ENCODE measurements around the gene PIK3CB. TPM values are rescaled to one million over a fixed set of nuclear protein-coding genes. Genes with fewer than 3 reads are reported as not detected.
"Not testable (repeated sequence)": the region's sequence is repeated elsewhere in the genome, so short reads cannot be mapped to it uniquely, and the experiment has no call there.

Gene PIK3CB
- total RNA-seq, 1 experiment from 2014 or later, result 29.7 TPM

DNA sequence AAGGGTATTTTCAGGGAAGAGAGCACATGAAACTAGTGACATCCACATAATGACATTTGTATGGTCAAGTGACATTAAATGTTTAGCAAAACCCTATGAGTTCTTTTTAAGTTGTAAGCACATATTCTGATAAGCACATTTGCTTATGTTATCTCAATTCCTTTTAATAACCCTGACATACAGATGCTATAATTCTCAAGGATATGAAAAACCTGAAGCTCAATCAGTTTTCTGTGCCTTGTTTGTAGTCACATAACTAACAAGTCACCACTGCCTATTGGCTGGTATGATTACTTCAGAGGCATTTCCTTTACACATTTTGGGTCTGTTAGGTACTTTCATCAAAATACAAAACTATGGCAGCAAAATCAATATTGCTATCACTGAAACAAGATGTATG lies 152.1 kb downstream of the PIK3CB start:
- peaks cover 15% of the 10 kb centered on the region for H3K4me1 Mint-ChIP-seq (ENCODE audit: low read depth, unreplicated experiment)
- no peaks in the 10 kb centered on the region for H3K9me3 ChIP-seq
- H3K4me3 Mint-ChIP-seq (ENCODE audit: unreplicated experiment), result no peak overlapping the region
- BruUV-seq (replicated peaks), result no TSS peak
- H3K27ac Mint-ChIP-seq (ENCODE audit: unreplicated experiment), result no peak overlapping the region
- intact Hi-C loops (cut with micrococcal nuclease; ENCODE audit: unreplicated experiment), result no loop called here
- peaks cover 32% of the 10 kb centered on the region for H3K36me3 Mint-ChIP-seq (ENCODE audit: insufficient read depth, unreplicated experiment)
- H3K27me3 Mint-ChIP-seq (ENCODE audit: insufficient read depth, unreplicated experiment), result no peaks in the 10 kb centered on the region
- CTCF ChIA-PET, result no interaction called here
- no peaks in the 10 kb centered on the region for H3K27me3 ChIP-seq (replicated peaks; ENCODE audit: control insufficient read depth, insufficient read depth, low read length)
- H3K4me1 ChIP-seq, result peaks cover 16% of the 10 kb centered on the region
- TF ChIP-seq, protein P1, sequence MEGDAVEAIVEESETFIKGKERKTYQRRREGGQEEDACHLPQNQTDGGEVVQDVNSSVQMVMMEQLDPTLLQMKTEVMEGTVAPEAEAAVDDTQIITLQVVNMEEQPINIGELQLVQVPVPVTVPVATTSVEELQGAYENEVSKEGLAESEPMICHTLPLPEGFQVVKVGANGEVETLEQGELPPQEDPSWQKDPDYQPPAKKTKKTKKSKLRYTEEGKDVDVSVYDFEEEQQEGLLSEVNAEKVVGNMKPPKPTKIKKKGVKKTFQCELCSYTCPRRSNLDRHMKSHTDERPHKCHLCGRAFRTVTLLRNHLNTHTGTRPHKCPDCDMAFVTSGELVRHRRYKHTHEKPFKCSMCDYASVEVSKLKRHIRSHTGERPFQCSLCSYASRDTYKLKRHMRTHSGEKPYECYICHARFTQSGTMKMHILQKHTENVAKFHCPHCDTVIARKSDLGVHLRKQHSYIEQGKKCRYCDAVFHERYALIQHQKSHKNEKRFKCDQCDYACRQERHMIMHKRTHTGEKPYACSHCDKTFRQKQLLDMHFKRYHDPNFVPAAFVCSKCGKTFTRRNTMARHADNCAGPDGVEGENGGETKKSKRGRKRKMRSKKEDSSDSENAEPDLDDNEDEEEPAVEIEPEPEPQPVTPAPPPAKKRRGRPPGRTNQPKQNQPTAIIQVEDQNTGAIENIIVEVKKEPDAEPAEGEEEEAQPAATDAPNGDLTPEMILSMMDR (IDR thresholded peaks at IDR 0.05; ENCODE audit: insufficient read depth in 1 of 2, low read depth in 1 of 2, low read length in 1 of 2, severe bottlenecking in 1 of 2, unreplicated experiment in 1 of 2), result no peak
- POLR2A ChIA-PET, result no interaction called here
- H3K4me3 ChIP-seq (ENCODE audit: low read depth, low read length), result no peak overlapping the region
- no peaks in the 10 kb centered on the region for H3K9me3 Mint-ChIP-seq (ENCODE audit: unreplicated experiment)
- H3K36me3 ChIP-seq (ENCODE audit: control insufficient read depth, insufficient read depth, low read length), result 0 out of 2 replicates have a peak, but pooled peaks cover 1% of the 10 kb centered on the region
- no peak for DNase-seq

DNA sequence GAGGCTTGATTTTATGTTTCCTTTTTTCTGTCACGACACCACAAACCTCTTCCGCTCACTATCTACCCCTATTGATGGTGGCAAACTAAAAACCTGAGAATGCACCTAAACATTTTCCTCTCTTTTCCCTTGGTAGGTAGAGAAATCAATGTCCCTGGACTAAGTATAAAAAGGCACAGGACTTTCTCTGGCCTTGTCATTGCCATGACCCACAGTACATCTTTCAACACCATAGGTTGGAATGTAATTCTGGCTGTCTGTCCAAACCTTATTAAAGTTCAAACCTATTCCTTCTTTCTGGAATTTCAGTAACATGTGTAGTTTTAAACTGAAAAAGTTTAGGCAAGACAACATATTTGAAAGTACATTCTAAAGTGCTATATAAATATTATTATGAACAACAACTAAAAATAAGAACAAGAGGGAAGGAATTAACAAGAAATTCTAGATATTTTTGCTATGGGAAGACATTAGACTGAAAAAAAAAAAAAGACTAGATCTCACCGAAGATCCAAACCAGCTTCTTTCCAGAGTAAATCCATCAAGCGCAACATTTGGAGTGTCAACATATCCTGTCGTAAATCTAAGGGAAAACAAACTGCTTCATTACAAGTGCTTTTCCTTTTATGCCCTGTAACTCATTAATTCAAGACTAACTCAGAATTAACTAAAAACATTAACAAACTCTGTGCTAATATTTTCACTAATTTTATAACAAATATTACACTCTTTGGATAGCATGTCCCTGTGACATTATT lies 153.1 kb downstream of the PIK3CB start:
- no TSS peak for BruUV-seq (replicated peaks)
- ChIA-PET POLR2A (no interaction called here), CTCF (no interaction called here)
- no peak for DNase-seq
- Histone ChIP-seq H3K27me3 (replicated peaks; ENCODE audit: control insufficient read depth, insufficient read depth, low read length) (no peaks in the 10 kb centered on the region), H3K9me3 (peaks cover 7% of the 10 kb centered on the region), H3K36me3 (ENCODE audit: control insufficient read depth, insufficient read depth, low read length) (0 out of 2 replicates have a peak, but pooled peaks cover 1% of the 10 kb centered on the region), H3K4me3 (ENCODE audit: low read depth, low read length) (no peak overlapping the region), H3K4me1 (peaks cover 8% of the 10 kb centered on the region)
- intact Hi-C loops (cut with micrococcal nuclease; ENCODE audit: unreplicated experiment), result no loop called here
- Mint-ChIP-seq H3K36me3 (ENCODE audit: insufficient read depth, unreplicated experiment) (peaks cover 33% of the 10 kb centered on the region), H3K27ac (ENCODE audit: unreplicated experiment) (no peak overlapping the region), H3K9me3 (ENCODE audit: unreplicated experiment) (no peaks in the 10 kb centered on the region), H3K27me3 (ENCODE audit: insufficient read depth, unreplicated experiment) (no peaks in the 10 kb centered on the region), H3K4me1 (ENCODE audit: low read depth, unreplicated experiment) (peaks cover 7% of the 10 kb centered on the region), H3K4me3 (ENCODE audit: unreplicated experiment) (no peak overlapping the region)
- TF ChIP-seq, protein P1 (IDR thresholded peaks at IDR 0.05; ENCODE audit: insufficient read depth in 1 of 2, low read depth in 1 of 2, low read length in 1 of 2, severe bottlenecking in 1 of 2, unreplicated experiment in 1 of 2), result no peak

DNA sequence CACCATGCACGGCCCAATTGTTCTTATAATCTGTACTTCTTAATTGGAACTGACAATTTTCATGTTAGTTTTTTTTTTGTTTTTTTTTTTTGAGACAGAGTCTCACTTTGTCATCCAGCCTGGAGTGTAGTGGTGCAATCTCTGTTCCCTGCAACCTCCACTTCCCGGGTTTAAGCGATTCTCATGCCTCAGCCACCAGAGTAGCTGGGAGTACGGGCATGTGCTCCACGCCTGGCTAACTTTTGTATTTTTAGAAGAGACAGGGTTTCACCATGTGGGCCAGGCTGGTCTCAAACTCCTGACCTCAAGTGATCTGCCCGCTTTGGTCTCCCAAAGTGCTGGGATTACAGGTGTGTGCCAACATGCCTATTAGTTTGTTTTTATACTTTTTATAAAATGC lies 153.8 kb downstream of the PIK3CB start:
- H3K4me1 ChIP-seq; H3K9me3 Mint-ChIP-seq (ENCODE audit: unreplicated experiment); intact Hi-C loops (cut with micrococcal nuclease; ENCODE audit: unreplicated experiment); H3K4me1 Mint-ChIP-seq (ENCODE audit: low read depth, unreplicated experiment); DNase-seq; H3K27me3 ChIP-seq (replicated peaks; ENCODE audit: control insufficient read depth, insufficient read depth, low read length); H3K4me3 Mint-ChIP-seq (ENCODE audit: unreplicated experiment); POLR2A ChIA-PET; H3K36me3 ChIP-seq (ENCODE audit: control insufficient read depth, insufficient read depth, low read length); BruUV-seq (replicated peaks); H3K27me3 Mint-ChIP-seq (ENCODE audit: insufficient read depth, unreplicated experiment); H3K27ac Mint-ChIP-seq (ENCODE audit: unreplicated experiment); CTCF ChIA-PET; H3K4me3 ChIP-seq (ENCODE audit: low read depth, low read length): not testable (repeated sequence)
- peaks cover 14% of the 10 kb centered on the region for H3K9me3 ChIP-seq
- H3K36me3 Mint-ChIP-seq (ENCODE audit: insufficient read depth, unreplicated experiment), result peaks cover 37% of the 10 kb centered on the region
